Neuronal stem cell (in vitro differentiated cells): ENCODE results near the gene SLC9A9.
A peak's percentile ranks its signal among the peaks of the same experiment; 100 is the strongest.

Experiments used
- DNase-seq: peaks from one replicate; pipeline ENCODE4 v3.0.0-alpha.2; 2013; ENCODE audit warnings: low spot score
- H2AFZ ChIP-seq: one replicate; pipeline ENCODE4 v1.6.1; 2013; ENCODE audit warnings: mild to moderate bottlenecking, low read length, inconsistent platforms
- H2AK5ac ChIP-seq: 2 replicates; pipeline ENCODE4 v1.6.1; 2013; ENCODE audit warnings: low read depth, mild to moderate bottlenecking, inconsistent platforms, low read length, moderate library complexity, mixed read lengths
- H2BK120ac ChIP-seq: 2 replicates; pipeline ENCODE4 v1.6.1; 2013; ENCODE audit warnings: low read depth, mild to moderate bottlenecking, inconsistent platforms, low read length, moderate library complexity, mixed read lengths
- H2BK12ac ChIP-seq: one replicate; pipeline ENCODE4 v1.6.1; 2013; ENCODE audit warnings: low read length, inconsistent platforms
- H2BK15ac ChIP-seq: 2 replicates; pipeline ENCODE4 v1.6.1; 2013; ENCODE audit warnings: mild to moderate bottlenecking, low read length, inconsistent platforms, mixed read lengths
- H2BK5ac ChIP-seq: one replicate; pipeline ENCODE4 v1.6.1; 2013; ENCODE audit warnings: inconsistent platforms, mild to moderate bottlenecking, low read length, moderate library complexity
- H3K14ac ChIP-seq: one replicate; pipeline ENCODE4 v1.6.1; 2013; ENCODE audit warnings: low read length, inconsistent platforms
- H3K18ac ChIP-seq: 2 replicates; pipeline ENCODE4 v1.6.1; 2013; ENCODE audit warnings: low read length, inconsistent platforms
- H3K23ac ChIP-seq: 2 replicates; pipeline ENCODE4 v1.6.1; 2013; ENCODE audit warnings: low read depth, mild to moderate bottlenecking, mixed read lengths, low read length, inconsistent platforms; ENCODE audit not compliant: poor library complexity
- H3K27ac ChIP-seq: replicated peaks from 3 replicates; pipeline ENCODE4 v1.5.1; 2013; ENCODE audit warnings: low read length, inconsistent platforms
- H3K27me3 ChIP-seq, 3 experiments: 2 replicates each; pipeline ENCODE4 v1.6.1; 2013; ENCODE audit warnings: low read length in 3 of 3, mild to moderate bottlenecking in 2 of 3, inconsistent platforms in 1 of 3, low read depth in 1 of 3, mixed read lengths in 1 of 3, moderate library complexity in 1 of 3; ENCODE audit not compliant: control insufficient read depth in 3 of 3, insufficient read depth in 3 of 3
- H3K36me3 ChIP-seq, 2 donors: replicated peaks in 1 of 2; 2 replicates each; pipeline ENCODE4 v1.6.1; 2013; ENCODE audit warnings: low read length in 2 of 2; ENCODE audit not compliant: control insufficient read depth in 2 of 2, insufficient read depth in 2 of 2
- H3K4ac ChIP-seq: 2 replicates; pipeline ENCODE4 v1.6.1; 2013; ENCODE audit warnings: inconsistent platforms, mild to moderate bottlenecking, low read length, moderate library complexity
- H3K4me1 ChIP-seq, 2 donors: 1 replicate in 1 of 2; 2 replicates in 1 of 2; pipeline ENCODE4 v1.6.1; 2013; ENCODE audit warnings: low read length in 2 of 2, low read depth in 1 of 2; ENCODE audit not compliant: control insufficient read depth in 2 of 2, insufficient read depth in 1 of 2
- H3K4me2 ChIP-seq: one replicate; pipeline ENCODE4 v1.6.1; 2013; ENCODE audit warnings: mild to moderate bottlenecking, low read length, inconsistent platforms; ENCODE audit not compliant: insufficient read depth, poor library complexity, severe bottlenecking
- H3K4me3 ChIP-seq, 2 donors: 2 replicates each; pipeline ENCODE4 v1.5.1; 2013; ENCODE audit warnings: low read length in 2 of 2, mild to moderate bottlenecking in 2 of 2, inconsistent platforms in 1 of 2, moderate library complexity in 1 of 2
- H3K79me1 ChIP-seq: one replicate; pipeline ENCODE4 v1.6.1; 2013; ENCODE audit warnings: low read depth, mild to moderate bottlenecking, inconsistent platforms, low read length, moderate library complexity
- H3K9ac ChIP-seq: one replicate; pipeline ENCODE4 v1.6.1; 2013; ENCODE audit warnings: mild to moderate bottlenecking, low read depth, low read length, inconsistent platforms; ENCODE audit not compliant: poor library complexity
- H3K9me3 ChIP-seq, 2 donors: replicated peaks in 1 of 2; 2 replicates each; pipeline versions ENCODE3 to v1.6.1; 2013; ENCODE audit warnings: low read length in 2 of 2, mild to moderate bottlenecking in 2 of 2, inconsistent platforms in 1 of 2, low read depth in 1 of 2, mixed read lengths in 1 of 2, moderate library complexity in 1 of 2; ENCODE audit not compliant: control insufficient read depth in 2 of 2, insufficient read depth in 1 of 2
- H4K8ac ChIP-seq: one replicate; pipeline ENCODE4 v1.6.1; 2013; ENCODE audit warnings: low read depth, mild to moderate bottlenecking, inconsistent platforms, low read length, moderate library complexity
- H4K91ac ChIP-seq: one replicate; pipeline ENCODE4 v1.6.1; 2013; ENCODE audit warnings: low read length, low read depth, mild to moderate bottlenecking, inconsistent platforms; ENCODE audit not compliant: poor library complexity
- WGBS, 2 donors: extraction: QIAGEN DNeasy Blood & Tissue Kit; methylation state at CpG; one replicate each; pipeline ENCODE4 v1.1.7; 2013; ENCODE audit warnings: missing lambda C conversion rate in 2 of 2, mixed read lengths in 1 of 2; ENCODE audit not compliant: insufficient read length in 2 of 2, insufficient replicate concordance in 1 of 2; ENCODE audit errors: extremely low coverage in 2 of 2; 5-methylcytosine and 5-hydroxymethylcytosine counted together

The SLC9A9 gene

DNA sequence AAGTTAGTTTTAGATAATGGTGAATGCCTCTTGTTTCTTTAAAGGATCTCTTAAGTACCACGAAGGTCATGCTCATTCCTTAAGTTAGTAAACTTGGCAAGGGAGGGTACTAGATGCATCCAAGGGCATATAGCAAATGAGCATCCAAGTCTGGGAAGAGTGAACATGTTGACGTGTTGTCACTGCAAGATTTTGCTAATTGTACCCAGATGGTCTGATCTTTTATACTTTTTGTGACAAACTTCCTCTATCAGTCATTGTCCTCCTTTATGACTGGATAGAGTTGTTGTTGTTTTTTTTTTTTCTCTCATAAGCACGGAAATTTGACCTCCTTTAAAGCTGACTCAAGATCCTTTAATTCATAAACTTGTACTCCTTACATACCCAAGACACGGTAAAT is 607.4 kb downstream of the SLC9A9 start:
- WGBS, 2 donors, result no CpG with 5 or more reads among the region's 4 CpGs
- H3K27ac ChIP-seq, result no peak overlapping the region
- H4K91ac ChIP-seq, result no peak overlapping the region
- peaks cover 9 to 28% of the 10 kb centered on the region in 2 donors for H3K4me1 ChIP-seq
- no peak for DNase-seq
- no peak overlapping the region for H2AFZ ChIP-seq
- no peak overlapping the region for H3K4me3 ChIP-seq
- H2BK120ac ChIP-seq, result no peak overlapping the region
- H2AK5ac ChIP-seq, result no peak overlapping the region
- no peak overlapping the region for H3K23ac ChIP-seq
- H4K8ac ChIP-seq, result no peak overlapping the region
- H3K14ac ChIP-seq, result no peak overlapping the region
- H3K4ac ChIP-seq, result no peak overlapping the region
- H3K27me3 ChIP-seq, result no peaks in the 10 kb centered on the region
- no peaks in the 10 kb centered on the region for H3K79me1 ChIP-seq
- H2BK12ac ChIP-seq, result no peak overlapping the region
- no peak overlapping the region for H3K18ac ChIP-seq
- no peak overlapping the region for H2BK5ac ChIP-seq
- no peak overlapping the region for H3K9ac ChIP-seq
- H3K4me2 ChIP-seq, result no peak overlapping the region
- H3K36me3 ChIP-seq, result no peaks in the 10 kb centered on the region
- H2BK15ac ChIP-seq, result no peak overlapping the region
- no peaks in the 10 kb centered on the region for H3K9me3 ChIP-seq

DNA sequence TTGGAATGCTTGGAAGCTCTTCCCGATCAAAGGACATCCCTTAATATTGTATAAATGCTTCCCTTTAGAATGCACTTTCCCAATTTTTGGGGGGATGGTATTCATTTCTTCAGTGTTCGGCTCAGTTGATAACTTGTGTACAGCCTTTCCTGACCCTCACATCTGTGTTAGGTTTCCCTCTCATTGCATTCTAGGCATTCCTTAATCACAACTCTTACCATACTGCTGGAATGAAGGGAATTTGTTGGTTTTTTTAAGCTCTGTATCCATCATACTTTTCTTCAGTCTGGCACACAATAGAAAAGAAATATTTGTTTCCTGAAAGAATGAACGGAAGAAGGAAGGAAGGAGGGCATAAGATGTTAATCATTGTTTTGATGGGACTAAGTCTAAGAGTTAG is 609.2 kb downstream of the SLC9A9 start:
- H3K27ac ChIP-seq, result no peak overlapping the region
- DNase-seq, result no peak
- no CpG with 5 or more reads among the region's 3 CpGs for WGBS, 2 donors
- H3K27me3 ChIP-seq, result no peaks in the 10 kb centered on the region
- H3K4me1 ChIP-seq, result peaks cover 9 to 32% of the 10 kb centered on the region in 2 donors
- no peaks in the 10 kb centered on the region for H3K36me3 ChIP-seq
- H3K18ac ChIP-seq, result no peak overlapping the region
- H3K9me3 ChIP-seq, result no peaks in the 10 kb centered on the region
- no peak overlapping the region for H2BK5ac ChIP-seq
- no peak overlapping the region for H2BK12ac ChIP-seq
- no peak overlapping the region for H2BK15ac ChIP-seq
- H3K79me1 ChIP-seq, result no peaks in the 10 kb centered on the region
- no peak overlapping the region for H4K8ac ChIP-seq
- no peak overlapping the region for H3K23ac ChIP-seq
- H4K91ac ChIP-seq, result no peak overlapping the region
- no peak overlapping the region for H3K4me3 ChIP-seq
- H3K14ac ChIP-seq, result no peak overlapping the region
- no peak overlapping the region for H2AFZ ChIP-seq
- H3K4ac ChIP-seq, result no peak overlapping the region
- no peak overlapping the region for H3K9ac ChIP-seq
- H2BK120ac ChIP-seq, result no peak overlapping the region
- no peak overlapping the region for H2AK5ac ChIP-seq
- H3K4me2 ChIP-seq, result no peak overlapping the region

DNA sequence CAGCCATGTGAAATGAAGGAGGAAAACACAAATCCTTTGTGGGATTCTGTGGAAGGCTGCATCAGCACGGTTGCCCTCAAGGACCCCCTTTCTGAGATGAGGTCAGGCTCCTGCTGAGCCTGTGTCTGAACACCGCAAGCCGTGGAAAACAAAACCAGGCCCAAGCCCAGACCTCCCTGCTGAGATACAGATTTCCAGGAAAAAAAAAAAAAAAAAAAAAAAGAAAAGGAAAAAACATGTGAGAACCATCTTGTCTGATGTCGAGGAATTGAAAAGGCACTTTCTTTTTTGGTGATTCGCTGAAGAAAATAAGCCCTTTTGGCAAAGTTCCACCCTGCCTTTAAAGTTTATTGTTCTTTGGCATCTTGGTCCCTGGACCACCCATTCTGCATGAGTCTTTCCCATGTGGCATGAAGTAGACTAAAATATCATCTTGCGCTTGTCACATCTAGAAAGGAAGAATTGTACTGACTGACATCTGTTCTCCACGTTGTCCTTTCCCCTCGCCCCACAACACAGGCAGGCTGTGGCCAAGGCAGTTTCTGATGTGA is 611.1 kb downstream of the SLC9A9 start:
- Histone ChIP-seq H4K91ac (no peak overlapping the region), H3K4me1 (peaks cover 9 to 26% of the 10 kb centered on the region in 2 donors), H2BK15ac (no peak overlapping the region), H3K36me3 (no peaks in the 10 kb centered on the region), H3K4ac (no peak overlapping the region), H3K9me3 (no peaks in the 10 kb centered on the region), H3K4me3 (no peak overlapping the region), H3K27me3 (no peaks in the 10 kb centered on the region), H3K27ac (no peak overlapping the region), H3K9ac (no peak overlapping the region), H3K18ac (no peak overlapping the region), H2BK120ac (no peak overlapping the region), H2BK12ac (no peak overlapping the region), H4K8ac (no peak overlapping the region), H3K4me2 (peak overlapping the region; percentile 34), H3K23ac (no peak overlapping the region), H3K79me1 (no peaks in the 10 kb centered on the region), H3K14ac (no peak overlapping the region), H2BK5ac (no peak overlapping the region), H2AK5ac (no peak overlapping the region), H2AFZ (no peak overlapping the region)
- DNase-seq, result peak; percentile 86
- WGBS, 2 donors, result no CpG with 5 or more reads among the region's 8 CpGs

DNA sequence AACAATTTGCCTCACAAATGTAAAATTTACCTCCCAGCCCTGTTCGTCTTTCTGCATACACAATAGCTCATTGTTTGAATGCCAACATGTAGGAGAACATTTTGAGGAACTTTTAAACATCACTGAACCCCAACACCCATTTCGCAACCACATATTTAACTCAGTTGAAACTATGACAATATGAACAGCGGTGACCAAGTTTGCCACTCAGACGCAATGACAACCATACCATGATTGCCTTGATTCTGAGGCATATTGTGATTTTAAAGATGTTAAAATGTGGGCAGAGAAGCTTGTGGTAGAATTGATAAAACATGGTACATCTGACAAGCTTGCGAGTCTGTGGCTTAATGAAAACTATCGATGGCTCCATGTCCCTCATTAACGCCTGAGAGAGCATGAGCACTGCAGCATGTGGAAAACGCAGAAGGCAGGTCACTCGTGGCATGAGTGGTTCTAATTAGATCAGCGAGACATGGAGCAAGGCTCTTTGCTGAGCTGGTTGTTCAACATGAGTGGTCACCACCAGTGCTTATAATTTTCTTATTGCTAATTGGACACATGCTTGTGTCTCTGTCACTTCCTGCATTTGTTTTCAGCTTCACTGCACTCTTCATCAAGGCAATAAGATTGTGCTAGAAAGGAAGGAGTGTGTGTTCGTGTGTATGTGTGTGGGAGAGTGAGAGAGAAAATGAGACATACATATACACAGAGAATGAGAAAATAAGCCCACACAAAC is 611.9 kb downstream of the SLC9A9 start:
- no peak overlapping the region for H3K18ac ChIP-seq
- H2BK120ac ChIP-seq, result no peak overlapping the region
- H3K14ac ChIP-seq, result no peak overlapping the region
- H3K36me3 ChIP-seq, result no peaks in the 10 kb centered on the region
- no peak for DNase-seq
- no peaks in the 10 kb centered on the region for H3K9me3 ChIP-seq
- H3K4me1 ChIP-seq, result peaks cover 9 to 22% of the 10 kb centered on the region in 2 donors
- no peak overlapping the region for H2BK15ac ChIP-seq
- peak overlapping the region; percentile 14 for H3K27ac ChIP-seq
- peak overlapping the region; percentile 17 for H2AFZ ChIP-seq
- no peak overlapping the region for H3K4ac ChIP-seq
- no peaks in the 10 kb centered on the region for H3K79me1 ChIP-seq
- no peak overlapping the region for H3K4me2 ChIP-seq
- no peak overlapping the region for H3K4me3 ChIP-seq
- H2BK5ac ChIP-seq, result no peak overlapping the region
- no peak overlapping the region for H3K23ac ChIP-seq
- no peak overlapping the region for H4K8ac ChIP-seq
- no CpG with 5 or more reads among the region's 11 CpGs for WGBS, 2 donors
- no peaks in the 10 kb centered on the region for H3K27me3 ChIP-seq
- no peak overlapping the region for H2AK5ac ChIP-seq
- no peak overlapping the region for H3K9ac ChIP-seq
- no peak overlapping the region for H2BK12ac ChIP-seq
- H4K91ac ChIP-seq, result no peak overlapping the region
